Adrenal gland (tissue), 5 donors: Measurements from ENCODE around the gene SSBP3.

Source experiments
- CTCF ChIP-seq, 6 experiments: fragments of 450-650 bp in 4 of 6; fragments of 200-600 bp in 2 of 6; sonication (generic) in 1 of 6; IDR thresholded peaks; 1 replicate in 5 of 6; 2 replicates in 1 of 6; pipeline versions ENCODE4 v1.5.1 to v1.8.0; 2016 to 2021; ENCODE audit warnings: antibody characterized with exemption in 6 of 6, mild to moderate bottlenecking in 2 of 6, moderate library complexity in 1 of 6
- POLR2A ChIP-seq, 2 donors: fragments of 450-650 bp; IDR thresholded peaks; one replicate each; pipeline ENCODE4 v1.6.1; 2017; ENCODE audit warnings: antibody characterized with exemption in 2 of 2, mild to moderate bottlenecking in 2 of 2, moderate library complexity in 1 of 2
- donor health status: DM: no; HTN: no; CAD: no.

GRCh38 chr1:54348700-54349021, 57.5 kb downstream of the SSBP3 start:
- TF ChIP-seq CTCF (IDR thresholded peaks at IDR 0.05) (no peak), POLR2A (IDR thresholded peaks at IDR 0.05) (no peak)
